Prostate gland (tissue), 2 donors: ENCODE results near the gene TLR5.

Experiments used
- CTCF ChIP-seq, 4 experiments: fragments of 200-600 bp in 2 of 4; fragments of 450-650 bp in 2 of 4; sonication (generic) in 2 of 4; IDR thresholded peaks; 1 replicate in 3 of 4; 2 replicates in 1 of 4; pipeline ENCODE4 v1.5.1; 2016 to 2019; ENCODE audit warnings: antibody characterized with exemption in 4 of 4, mild to moderate bottlenecking in 2 of 4, moderate library complexity in 2 of 4
- POLR2A ChIP-seq: fragments of 450-650 bp; IDR thresholded peaks from one replicate; pipeline ENCODE4 v1.6.1; 2016; ENCODE audit warnings: antibody characterized with exemption, mild to moderate bottlenecking
- POLR2AphosphoS5 ChIP-seq: sonication (generic); formaldehyde crosslinking; IDR thresholded peaks from one replicate; pipeline ENCODE4 v1.6.1; 2017; ENCODE audit warnings: antibody characterized with exemption

- TF ChIP-seq CTCF (IDR thresholded peaks at IDR 0.05) (no peak), POLR2A (no peak), POLR2AphosphoS5 (no peak)
Measured at GRCh38 chr1:223126741-223127140, 16.3 kb downstream of the TLR5 start.
